Stromal cell of bone marrow (primary cell): Measurements from ENCODE around the gene EXOC4.

Experiments
- DNase-seq: peaks from one replicate; pipeline ENCODE4 v3.0.0-alpha.2; 2012; ENCODE audit warnings: low read depth

Gene EXOC4

DNA sequence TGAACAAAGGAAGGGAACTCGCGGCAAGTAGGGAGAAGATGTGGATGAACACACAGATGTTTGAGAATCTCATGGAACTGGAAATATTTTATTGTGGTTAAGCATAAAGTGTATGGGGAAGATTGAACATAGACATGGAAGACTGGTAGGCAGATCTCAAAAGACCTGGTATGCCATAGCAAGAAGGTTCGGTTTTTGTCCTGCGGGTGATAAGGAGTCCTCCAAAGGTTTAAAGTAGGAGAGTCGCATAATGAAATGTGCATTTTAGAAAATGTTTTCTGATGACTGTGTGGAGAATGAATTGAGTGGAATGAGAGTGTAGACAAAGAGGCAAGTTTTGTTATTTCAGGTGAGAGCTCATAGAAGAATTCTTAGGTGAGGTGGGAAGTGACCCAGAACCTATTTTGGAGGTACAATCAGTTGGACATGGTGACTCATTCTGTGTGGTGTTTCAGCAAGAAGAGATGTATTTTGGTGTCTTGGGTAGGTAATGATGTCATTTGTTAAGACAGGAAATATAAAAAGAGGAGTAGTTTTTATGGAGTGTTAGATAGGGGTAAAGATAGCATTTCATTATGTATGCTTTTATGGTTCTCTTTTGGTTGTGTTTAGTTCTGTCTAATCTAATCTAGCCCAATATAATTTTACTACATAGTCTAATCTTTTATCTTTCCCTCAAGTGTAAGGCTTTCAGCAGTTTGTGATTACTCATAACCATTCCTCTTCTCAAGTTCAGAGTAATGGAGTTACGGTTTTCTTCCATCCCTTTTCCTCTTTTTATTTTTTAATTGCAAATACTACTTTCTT lies 239.2 kb downstream of the EXOC4 start:
- no peak for DNase-seq

DNA sequence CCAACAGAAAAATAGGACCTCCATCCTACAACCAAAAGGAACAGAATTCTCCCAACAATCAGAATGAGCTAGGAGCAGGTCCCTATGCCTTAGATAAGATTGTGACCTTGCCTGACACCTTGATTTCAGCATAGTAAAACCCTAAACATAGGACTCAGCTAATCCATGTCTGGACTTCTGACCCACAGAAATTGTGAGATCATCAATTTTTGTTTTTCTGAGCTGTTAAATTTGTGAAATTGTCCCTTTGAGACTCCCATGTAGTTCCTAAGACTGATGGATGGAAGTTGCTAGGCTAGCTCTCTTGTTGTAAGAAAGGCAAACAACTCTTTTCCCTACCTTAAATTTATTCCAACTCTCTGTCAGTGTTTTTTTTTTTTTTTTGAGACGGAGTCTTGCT lies 244.2 kb downstream of the EXOC4 start:
- no peak for DNase-seq

DNA sequence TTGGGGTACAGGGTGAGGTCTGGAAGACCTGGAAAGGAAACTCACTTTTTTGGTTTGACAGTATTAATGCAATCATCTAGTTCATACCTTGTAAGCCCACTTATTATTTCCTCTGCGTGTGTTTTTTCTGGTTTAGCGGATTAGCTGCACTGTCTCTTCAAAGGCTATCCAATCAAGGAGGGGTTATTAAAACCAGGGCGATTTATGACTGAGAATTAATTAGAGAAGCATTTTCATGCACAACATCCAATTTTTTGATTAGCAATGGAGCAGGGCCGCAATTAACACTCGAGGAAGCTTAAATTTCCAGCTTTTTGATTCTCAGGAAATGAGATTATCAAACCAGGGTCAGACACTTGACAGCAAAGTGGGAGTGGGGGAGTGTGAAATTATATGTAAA lies 248.9 kb downstream of the EXOC4 start:
- no peak for DNase-seq

DNA sequence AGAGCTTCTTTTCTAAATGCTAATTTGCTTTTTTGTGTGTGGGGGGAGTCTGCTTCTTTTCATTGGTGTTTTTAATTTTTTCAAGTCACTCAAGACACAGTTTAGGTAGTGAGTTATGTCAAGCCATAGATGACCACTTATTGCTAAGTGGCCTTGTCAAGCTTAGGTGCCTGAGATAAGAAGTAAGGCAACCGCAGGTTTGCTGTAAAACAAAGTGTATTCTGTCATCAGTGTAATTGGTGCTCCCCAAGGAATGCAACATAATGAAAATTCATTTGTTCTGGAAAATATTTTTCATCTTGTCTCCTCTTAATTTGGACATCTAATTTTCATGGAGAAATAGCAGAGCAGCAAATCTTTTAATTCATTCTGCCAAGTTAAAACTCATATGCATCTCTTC lies 249.6 kb downstream of the EXOC4 start:
- DNase-seq: no peak

DNA sequence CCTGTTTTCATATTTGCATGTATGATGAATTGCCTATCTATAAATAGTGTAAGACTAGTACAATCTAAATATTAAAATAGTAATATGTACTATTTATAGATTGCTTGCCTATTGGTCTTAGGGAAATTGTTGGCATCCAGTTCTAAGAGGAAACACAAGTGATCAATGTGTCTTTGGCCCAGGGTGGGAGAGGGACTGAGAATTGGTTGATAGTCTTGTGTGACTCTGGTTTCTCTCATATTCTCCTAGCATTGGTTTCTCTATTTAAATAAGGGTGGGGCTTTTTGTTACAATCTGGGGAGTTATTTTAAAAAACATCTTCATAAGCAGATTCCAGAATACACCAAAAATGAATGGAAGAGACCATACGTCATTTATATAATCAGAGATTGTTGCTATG lies 250.1 kb downstream of the EXOC4 start:
- no peak for DNase-seq

DNA sequence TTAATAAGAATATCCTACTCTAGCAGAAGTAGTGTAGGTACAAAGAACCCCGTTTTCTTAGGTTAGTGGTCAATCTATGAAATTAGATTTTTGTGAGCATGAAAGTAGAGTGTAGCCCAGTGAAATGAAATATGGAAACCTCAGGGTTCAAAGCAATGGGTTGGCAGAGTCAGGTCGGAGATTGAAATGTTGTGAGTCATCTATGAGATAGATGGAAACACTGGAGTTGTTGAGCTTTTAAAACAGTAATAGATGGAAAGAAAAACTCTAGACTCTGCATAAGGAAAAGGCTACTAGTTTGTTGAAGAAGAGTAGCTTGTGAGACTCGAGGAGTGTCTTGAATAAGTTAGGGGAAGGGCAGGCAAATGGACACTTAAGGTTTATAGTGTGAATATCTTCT lies 251.9 kb downstream of the EXOC4 start:
- DNase-seq: no peak

DNA sequence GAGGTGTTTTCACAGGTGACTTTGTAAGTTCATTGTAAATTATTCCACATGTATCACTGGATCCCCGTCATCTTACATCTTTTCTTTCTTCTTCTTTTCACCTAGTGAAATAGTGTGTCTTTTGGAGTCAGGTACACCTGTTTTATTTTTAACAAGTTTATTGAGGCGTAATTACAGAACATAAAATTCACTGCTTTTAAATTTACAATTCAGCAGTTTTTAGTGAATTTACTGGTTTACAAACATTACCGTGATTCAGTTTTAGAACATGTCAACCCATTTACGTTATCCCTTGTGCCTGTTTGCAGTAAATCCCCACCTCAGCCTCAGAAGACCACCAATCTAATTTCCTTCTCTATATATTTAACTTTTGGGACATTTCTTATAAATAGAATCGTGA lies 256.9 kb downstream of the EXOC4 start:
- no peak for DNase-seq

DNA sequence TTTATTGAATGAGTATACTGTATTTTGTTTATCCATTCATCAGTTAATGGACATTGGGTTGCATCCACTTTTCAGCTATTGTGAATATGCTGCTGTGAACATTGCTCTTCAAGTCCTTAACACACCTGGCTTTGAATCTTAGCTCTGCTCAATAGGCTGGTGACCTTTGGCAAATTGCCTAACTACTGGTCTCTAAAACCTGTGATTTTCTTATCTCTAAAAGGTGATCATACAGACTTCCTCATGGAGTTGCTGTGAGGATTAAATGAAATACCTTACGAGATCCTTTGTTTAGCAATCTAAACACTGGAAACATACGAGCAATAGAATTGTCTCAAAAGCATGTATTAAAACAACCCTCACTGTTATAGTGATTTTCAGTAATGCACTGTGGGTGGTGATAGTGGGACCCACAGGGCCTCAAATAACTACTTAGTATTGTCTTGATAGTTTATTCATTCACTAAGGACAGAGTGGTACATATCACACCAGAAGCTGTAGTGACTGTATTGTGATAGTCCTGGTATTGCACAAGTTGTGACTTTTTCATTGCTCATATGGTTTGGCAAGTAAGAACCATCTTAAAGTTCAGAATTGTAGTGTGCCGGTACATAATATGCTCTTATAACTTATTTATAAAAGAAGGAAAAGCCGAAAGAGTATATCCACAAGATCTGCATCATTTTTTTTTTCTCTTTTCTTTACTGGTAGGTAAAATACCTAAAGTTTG lies 257.6 kb downstream of the EXOC4 start:
- no peak for DNase-seq

DNA sequence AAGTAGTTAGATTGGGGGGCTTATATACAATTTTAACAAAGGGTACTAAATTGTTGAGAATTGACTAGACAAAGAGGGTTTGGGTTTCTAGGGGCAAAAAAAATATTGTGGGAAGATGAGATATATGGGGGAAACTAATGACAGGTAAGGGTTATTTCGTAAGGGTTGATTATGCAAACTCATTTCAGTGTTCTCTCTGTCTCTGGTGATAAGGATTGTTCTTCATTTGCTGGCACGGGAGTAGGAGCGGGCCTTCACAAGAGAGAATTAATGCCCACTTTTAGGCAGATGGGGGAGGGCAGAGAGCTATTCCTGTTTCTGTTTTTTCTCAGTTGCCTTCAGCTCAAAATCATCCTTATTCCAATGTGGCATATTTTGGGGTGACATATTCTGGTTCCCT lies 258.4 kb downstream of the EXOC4 start:
- no peak for DNase-seq

DNA sequence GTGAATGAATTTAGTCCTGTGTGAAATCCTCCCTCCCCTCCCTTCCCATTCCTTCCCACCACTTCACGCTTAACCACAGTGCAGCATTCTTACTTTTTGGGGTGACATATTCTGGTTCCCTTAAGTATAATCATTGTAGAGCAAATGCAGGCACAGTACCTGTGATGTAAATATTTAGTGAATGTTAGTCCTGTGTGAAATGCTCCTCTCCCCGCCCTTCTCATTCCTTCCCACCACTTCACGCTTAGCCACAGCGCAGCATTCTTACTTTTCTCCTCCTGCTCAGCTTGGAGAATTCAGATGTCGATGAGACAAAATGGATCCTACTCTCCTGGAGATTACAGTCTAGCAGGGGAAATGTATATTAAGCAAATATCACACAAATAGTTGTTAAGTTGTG lies 258.8 kb downstream of the EXOC4 start:
- no peak for DNase-seq

DNA sequence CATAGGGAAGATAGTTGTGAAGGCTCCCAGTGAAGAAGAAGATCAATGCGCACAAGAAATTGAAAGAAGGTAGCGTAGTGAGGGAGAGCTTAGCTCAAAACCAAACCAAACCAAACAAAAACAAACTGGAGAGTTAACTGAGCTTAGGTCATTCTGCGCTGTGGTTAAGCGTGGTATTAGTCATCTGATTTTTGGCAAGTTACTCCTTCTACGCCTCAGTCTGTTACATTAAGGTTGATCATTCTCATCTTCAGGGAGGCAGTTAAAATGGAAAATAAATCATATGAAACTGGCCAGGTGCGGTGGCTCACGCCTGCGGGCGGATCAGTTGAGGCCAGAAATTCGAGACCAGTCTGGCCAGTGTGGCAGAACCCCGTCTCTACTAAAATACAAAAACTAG lies 259.7 kb downstream of the EXOC4 start:
- peak; percentile 61 for DNase-seq

DNA sequence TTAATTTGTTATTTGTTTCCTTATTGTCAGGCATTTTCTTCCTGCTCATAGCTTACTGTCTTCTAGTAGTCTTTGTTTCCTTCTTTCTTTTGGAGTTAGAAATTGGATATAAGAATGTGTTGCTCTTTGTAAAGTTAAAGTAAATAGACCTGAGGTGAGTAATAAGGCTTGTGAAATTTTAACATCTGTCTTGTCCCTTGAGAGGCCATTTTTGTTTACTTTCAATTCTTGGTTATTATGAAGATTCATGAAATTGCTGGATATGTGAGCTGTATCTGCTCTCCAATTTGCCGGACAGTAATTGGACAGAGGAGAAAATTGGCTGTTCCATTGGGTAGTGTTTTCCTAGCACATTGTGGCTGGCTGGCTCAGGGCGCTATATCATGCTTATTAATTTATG lies 260.7 kb downstream of the EXOC4 start:
- DNase-seq: peak; percentile 42

DNA sequence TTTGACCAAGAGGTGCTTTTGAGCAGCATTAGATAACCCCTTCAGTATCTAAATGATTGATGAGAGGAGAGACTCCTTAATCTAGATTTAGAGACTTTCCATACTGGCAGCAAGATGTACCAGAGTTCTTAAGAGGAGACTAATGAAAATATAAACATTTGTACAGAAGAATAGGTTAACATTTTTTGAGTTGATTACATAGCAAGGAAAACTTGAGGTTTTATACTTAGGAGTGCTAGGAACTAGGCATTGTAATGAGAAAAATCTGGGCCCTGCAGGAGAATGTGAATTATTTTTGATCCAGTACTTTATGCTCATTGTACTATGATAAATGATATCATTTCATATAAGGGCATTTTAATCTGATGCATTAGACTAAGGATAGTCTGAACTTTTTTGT lies 261.7 kb downstream of the EXOC4 start:
- DNase-seq: no peak

DNA sequence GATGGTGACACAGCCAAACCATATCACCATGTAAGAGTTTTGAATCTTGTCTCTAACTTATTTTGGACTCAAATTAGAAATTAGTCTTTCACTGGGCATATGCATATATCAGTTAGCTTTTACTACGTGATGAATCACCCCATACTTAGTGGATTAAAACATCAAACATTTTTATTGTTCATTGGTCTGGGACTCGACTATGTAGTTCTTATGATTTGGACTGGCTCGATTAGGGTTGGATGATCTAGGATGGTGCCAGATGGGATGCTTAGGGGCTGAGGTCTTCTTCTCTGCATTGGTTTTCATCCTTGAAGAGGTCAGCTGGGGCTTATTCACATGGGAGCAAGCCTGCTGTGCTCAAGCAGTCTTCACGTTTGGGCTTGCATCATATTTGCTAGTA lies 264.9 kb downstream of the EXOC4 start:
- no peak for DNase-seq

DNA sequence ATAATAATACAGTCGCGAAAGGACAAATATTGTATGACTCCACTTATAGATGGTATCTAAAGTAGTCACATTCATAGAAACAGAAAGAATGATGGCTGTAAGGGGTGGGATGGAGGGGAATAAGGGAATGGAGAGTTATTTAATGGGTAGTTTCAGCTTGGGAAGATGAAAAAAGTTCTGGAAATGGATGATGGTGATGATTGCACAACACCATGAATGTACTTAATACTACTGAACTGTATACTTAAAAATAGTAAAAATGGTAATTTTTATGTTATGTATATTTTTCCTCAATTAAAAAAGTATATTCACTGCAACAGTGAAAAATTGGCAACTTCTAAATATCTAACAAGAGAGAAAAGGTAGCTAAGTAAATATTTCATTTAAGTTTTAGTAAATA lies 265.8 kb downstream of the EXOC4 start:
- no peak for DNase-seq

DNA sequence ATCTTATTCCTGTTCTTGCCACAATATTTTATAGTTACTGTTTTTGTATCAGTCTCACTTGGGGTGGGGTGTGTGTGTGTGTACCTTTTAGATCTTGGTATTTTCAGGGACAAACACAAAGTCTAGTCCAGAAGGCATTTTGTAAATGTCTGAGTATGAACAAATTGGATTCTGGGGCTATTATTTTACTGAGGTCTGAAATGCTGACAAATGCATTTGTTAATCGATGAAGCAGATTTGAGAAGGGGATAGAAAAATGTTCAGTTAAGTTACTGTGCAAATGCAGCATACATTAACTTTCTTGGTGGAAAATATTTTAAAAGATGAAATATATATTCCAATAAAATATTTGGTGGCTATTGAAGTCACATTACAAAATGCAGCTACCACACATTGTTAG lies 267.4 kb downstream of the EXOC4 start:
- DNase-seq: no peak

DNA sequence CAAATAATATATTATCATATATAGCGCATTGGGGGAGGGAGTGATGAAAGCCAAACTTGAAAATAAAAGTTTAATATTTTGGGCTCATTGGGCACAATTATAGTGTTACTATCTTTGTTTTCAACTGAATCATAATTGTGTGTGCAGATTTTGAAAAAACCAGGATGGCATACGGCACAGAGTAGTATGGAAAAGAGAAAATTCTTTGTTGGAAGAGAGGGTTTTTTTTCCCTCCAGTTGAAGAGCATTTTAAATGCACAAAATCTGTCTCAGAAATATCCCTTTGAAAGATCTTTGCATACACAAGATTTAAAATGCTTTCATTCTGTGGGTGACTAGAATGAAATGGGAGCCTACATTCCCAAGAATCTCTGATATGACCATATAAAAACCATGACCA lies 269.6 kb downstream of the EXOC4 start:
- no peak for DNase-seq

DNA sequence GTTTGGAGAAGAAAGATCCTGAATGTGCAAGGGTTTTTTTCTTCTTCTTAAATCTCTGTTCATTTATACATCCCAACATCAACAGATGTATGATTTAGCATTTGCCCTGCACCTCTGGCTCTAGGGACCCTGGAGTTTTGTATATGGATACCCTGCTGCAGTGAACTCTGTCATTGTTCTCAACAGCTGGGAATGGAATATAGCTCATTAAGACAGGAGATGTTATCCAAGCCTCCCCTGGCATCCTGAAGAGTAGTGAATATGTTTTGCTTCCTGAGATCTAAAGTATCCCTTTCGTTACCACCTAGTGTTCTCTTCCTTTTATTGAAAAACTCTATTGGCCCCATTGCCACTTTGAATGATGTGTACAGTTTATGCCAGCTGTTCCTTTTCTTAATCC lies 275.9 kb downstream of the EXOC4 start:
- no peak for DNase-seq

DNA sequence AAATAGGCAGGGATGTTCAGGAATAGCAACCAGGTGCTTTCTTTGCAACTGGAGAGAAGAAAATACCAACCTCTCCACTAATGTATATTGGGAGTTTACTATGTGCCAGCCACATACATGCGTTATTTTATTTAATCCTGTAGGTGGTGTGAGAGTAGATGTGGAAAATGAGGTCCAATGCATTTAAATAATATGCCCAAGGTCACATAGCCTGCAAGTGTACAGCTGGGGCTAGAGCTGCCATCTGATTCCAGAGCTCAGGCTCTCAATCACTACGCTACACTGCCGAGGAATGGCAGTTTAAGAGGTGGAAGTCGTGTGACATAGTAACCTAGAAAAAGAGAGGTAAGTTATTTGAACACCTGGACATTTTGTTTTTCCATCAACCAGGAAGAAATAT lies 277.0 kb downstream of the EXOC4 start:
- no peak for DNase-seq

DNA sequence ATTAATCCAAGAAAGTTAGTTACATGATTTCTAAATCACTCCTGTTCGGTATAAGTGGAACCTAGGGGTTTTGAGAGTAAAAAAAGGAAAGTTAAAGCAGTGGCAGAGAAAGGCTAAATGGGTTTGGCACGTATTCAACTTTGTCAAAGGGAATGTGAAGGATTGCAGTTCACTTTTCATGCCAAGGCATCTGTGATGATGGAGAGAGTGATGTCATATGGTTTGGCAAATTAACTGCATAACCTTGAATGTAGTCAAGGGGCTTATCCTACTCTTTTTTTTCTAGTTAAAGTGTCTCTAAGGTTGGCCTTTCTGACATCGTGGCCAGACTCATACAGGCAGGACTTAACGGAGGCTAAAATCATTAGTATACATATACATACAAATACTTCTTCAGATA lies 277.8 kb downstream of the EXOC4 start:
- DNase-seq: peak; percentile 77

DNA sequence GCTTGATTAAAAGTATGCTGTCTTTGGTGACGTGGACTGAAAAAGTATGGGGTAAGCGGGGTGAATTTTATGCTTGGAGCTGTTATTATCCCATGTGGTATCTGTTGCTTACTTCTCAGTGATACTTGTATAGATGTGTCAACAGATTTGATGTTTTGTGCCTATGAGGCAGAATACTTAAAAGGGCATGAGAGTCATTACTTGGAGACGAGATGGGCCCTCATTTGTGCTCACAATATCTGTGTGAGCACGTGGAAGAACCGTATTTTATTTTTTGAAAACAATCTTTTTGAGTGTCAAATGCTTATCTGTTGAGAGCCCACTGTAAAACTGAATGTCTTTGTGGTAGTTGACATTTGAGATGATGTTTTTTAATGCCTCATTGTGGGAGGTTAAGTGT lies 281.9 kb downstream of the EXOC4 start:
- no peak for DNase-seq

DNA sequence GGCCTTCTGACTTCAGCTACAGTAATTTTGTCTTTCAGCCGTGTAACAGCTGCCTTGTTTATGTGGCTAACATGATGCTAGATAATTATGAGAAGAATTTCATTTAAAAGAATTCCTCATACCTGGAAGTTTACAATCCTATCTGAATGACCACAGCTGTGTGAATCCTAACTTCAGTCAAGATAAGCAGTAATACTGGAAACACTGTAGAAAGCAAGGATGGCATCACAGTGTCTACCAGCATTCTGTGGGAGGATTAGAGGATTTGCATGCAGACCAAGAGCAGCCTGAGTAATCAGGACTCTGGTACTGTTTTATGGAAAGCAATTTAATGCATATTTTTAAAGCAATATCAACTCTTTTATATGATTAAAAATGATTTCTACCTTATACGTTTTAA lies 282.4 kb downstream of the EXOC4 start:
- DNase-seq: no peak

DNA sequence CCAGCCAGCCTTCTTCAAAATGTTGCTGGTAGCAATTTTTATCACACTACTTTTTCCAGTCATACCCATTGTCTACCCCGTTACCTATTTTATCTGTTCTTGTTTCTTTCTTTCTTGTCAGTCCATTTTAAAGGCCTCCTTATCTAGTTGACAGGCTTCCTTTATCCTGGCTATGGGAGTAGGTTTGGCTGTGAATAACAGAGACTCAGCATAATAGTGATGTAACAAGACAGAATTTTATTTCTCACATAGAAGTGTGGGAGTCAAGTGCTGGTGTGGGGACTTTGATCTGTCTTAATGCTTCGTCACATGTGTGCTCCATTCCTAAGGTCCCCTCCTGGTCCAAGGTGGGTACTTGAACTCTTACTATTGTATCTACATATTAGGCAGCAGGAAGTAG lies 283.6 kb downstream of the EXOC4 start:
- no peak for DNase-seq

DNA sequence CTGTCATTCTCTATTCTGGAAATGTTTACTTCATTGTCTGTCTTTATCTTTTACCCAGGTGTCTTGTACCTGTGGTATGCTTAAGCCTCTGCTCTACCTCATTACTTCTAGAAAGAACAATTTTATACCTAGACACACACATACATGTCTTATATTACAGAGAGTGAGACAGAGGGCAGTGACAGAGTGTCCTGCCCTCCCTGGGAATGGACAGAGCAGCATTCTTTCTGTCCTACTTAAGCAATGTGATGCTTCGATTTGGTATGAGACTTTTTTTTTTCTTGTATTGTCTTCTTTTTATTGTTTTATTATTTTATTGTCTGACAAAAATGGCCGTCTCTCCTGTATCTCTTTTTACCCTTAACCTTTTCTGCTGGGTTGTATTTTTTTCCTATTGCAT lies 286.1 kb downstream of the EXOC4 start:
- no peak for DNase-seq
